ENCODE results near the gene FOXJ3. TPM values are rescaled to one million over a fixed set of nuclear protein-coding genes. Genes with fewer than 3 reads are reported as not detected.

FOXJ3 gene
- total and polyA plus RNA-seq, 3 experiments from 2014 or later = 35.7 to 48.3 (median 48.0) TPM

DNA sequence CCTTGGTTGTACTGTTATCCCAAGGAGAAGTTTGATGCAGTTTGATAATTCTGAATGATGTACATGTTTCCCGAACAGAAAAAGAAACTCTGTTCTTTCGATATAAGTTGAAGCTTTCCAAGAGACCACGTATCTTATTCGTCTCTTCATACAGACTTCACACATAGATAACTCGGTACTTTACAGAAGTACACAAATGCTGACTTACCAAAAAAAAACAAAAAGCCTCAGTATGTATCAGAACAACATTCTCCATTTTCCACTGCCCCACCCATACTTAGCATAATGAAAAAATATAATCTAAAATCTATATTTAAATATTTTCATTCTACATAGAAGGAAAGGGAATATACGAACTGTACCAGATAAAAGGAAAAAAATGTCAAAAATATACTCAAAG lies 2.2 kb downstream of the FOXJ3 start:
- Mint-ChIP-seq H3K27me3 (no peaks in the 10 kb centered on the region), H3K9me3 (no peaks in the 10 kb centered on the region), H3K36me3 (peaks cover 0 to 17% (median 1%) of the 10 kb centered on the region in 3 donors), H3K4me1 (peaks cover 66 to 78% (median 77%) of the 10 kb centered on the region in 3 donors), H3K27ac (peak overlapping the region in 4 of 8 donors; percentile 27 to 95 (median 52)), H3K4me3 (peak overlapping the region; percentile 29 to 97 (median 93))
- Histone ChIP-seq H3K27me3 (ENCODE audit: insufficient read depth, low read length, poor library complexity, severe bottlenecking) (no peaks in the 10 kb centered on the region), H3K4me1 (ENCODE audit: insufficient read depth, low read length) (peaks cover 47% of the 10 kb centered on the region), H3K36me3 (ENCODE audit: insufficient read depth, low read length) (no peaks in the 10 kb centered on the region), H3K27ac (ENCODE audit: low read depth, low read length) (peak overlapping the region; percentile 71), H3K4me3 (ENCODE audit: low read length) (no peak overlapping the region), H3K9me3 (ENCODE audit: low read length) (no peaks in the 10 kb centered on the region)
- ChIA-PET POLR2A (interaction anchor here (1.0 kb wide), 1 partner anchor 13 kb away, joined by 3 read pairs; no protein-coding TSS in a partner anchor), CTCF (interaction anchor here (1.0 kb wide), 1 partner anchor 13 kb away, joined by 3 read pairs; no protein-coding TSS in a partner anchor)
- DNase-seq = no peak

DNA sequence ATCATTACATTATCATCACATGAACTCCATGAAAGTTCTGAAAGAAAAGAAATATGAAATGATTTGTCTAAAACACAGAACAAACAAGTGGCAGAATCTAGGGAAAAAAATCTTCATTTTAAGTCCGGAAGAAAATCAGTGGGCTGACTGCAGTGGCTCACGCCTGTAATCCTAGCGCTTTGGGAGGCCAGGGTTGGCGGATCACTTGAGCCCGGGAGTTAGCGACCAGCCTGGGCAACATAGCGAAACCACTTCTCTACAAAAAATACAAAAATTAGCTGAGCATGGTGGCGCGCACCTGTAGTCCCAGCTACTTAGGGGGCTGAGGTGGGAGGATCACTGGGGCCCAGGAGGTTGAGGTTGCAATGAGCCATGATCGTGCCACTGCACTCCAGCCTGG lies 4.8 kb downstream of the FOXJ3 start:
- no peak overlapping the region for H3K27ac ChIP-seq (ENCODE audit: low read depth, low read length)
- CTCF ChIA-PET = no interaction called here
- Mint-ChIP-seq H3K4me1 (peaks cover 80 to 89% (median 88%) of the 10 kb centered on the region in 3 donors), H3K9me3 (no peaks in the 10 kb centered on the region), H3K27me3 (no peaks in the 10 kb centered on the region), H3K4me3 (peak overlapping the region in 3 of 7 donors; percentile 10 to 34 (median 23)), H3K27ac (peak overlapping the region in 2 of 8 donors; percentile 14 to 34), H3K36me3 (peaks cover 0 to 13% (median 1%) of the 10 kb centered on the region in 3 donors)
- no peaks in the 10 kb centered on the region for H3K9me3 ChIP-seq (ENCODE audit: low read length)
- H3K4me3 ChIP-seq (ENCODE audit: low read length) = no peak overlapping the region
- H3K27me3 ChIP-seq (ENCODE audit: insufficient read depth, low read length, poor library complexity, severe bottlenecking) = no peaks in the 10 kb centered on the region
- DNase-seq = no peak
- POLR2A ChIA-PET = no interaction called here
- H3K4me1 ChIP-seq (ENCODE audit: insufficient read depth, low read length) = peaks cover 53% of the 10 kb centered on the region
- no peaks in the 10 kb centered on the region for H3K36me3 ChIP-seq (ENCODE audit: insufficient read depth, low read length)

DNA sequence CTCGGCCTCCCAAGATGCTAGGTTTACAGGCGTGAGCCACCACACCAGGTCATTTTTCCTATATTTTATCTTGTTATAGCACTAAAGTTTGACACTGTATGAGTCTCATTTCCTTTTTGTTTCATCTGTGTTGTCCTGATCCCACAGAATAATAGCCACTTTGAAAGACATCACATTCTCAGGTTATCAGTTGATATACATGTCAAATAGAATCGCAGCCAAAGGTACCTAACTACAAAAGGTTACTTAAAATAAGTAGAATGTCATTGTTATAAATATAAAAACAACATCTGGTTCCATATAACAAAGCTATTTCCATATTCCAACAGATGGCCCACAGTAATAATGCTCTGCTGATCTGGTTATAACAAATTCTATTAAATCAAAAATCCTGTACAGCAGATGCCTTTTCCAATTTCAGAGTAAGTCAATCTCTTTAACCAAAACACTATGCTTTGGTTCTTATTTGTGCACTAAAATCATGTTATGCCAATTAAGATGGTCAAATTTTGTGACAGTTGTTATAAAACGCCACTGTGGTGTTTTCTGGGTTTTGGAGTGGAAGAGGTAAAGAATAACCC lies 6.0 kb downstream of the FOXJ3 start:
- H3K27me3 Mint-ChIP-seq = no peaks in the 10 kb centered on the region
- DNase-seq = no peak
- ChIA-PET POLR2A (no interaction called here), CTCF (interaction anchor here (0.9 kb wide), 1 partner anchor 13 kb away, joined by 3 read pairs; no protein-coding TSS in a partner anchor)
- H3K9me3 Mint-ChIP-seq = no peaks in the 10 kb centered on the region
- no peaks in the 10 kb centered on the region for H3K27me3 ChIP-seq (ENCODE audit: insufficient read depth, low read length, poor library complexity, severe bottlenecking)
- peak overlapping the region in 2 of 8 donors; percentile 17 to 21 for H3K27ac Mint-ChIP-seq
- H3K9me3 ChIP-seq (ENCODE audit: low read length) = no peaks in the 10 kb centered on the region
- no peak overlapping the region for H3K27ac ChIP-seq (ENCODE audit: low read depth, low read length)
- no peak overlapping the region for H3K4me3 ChIP-seq (ENCODE audit: low read length)
- peaks cover 86 to 97% (median 94%) of the 10 kb centered on the region in 3 donors for H3K4me1 Mint-ChIP-seq
- H3K36me3 ChIP-seq (ENCODE audit: insufficient read depth, low read length) = no peaks in the 10 kb centered on the region
- H3K36me3 Mint-ChIP-seq = peaks cover 0 to 8% (median 1%) of the 10 kb centered on the region in 3 donors
- peak overlapping the region in 2 of 7 donors; percentile 19 to 25 for H3K4me3 Mint-ChIP-seq
- peaks cover 61% of the 10 kb centered on the region for H3K4me1 ChIP-seq (ENCODE audit: insufficient read depth, low read length)

DNA sequence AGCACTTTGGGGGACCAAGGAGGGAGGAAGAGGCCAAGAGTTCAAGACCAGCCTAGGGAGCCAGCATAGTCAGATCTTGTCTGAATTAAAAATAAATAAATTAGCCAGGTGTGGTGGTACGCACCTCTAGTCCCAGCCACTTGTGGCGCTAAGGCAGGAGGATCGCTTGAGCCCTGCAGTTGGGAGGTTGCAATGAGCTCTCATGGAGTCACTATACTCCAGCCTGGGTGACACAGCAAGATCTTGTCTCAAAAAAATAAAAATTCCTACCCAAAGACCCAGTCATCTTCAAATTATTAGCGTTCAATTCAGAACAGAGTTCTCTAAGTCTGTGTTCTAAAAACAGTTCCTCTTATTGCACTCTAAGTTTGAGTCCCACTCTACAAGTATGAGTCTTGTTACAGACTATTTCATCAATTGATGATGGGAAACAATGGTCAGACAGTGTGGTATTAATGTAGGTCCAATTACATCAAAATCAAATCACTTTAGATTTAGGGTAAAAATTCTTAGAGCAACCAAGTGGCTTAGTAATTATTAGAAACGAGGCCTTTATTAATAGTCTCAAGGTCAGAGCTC lies 6.9 kb downstream of the FOXJ3 start:
- peaks cover 82 to 94% (median 91%) of the 10 kb centered on the region in 3 donors for H3K4me1 Mint-ChIP-seq
- Histone ChIP-seq H3K36me3 (ENCODE audit: insufficient read depth, low read length) (no peaks in the 10 kb centered on the region), H3K4me3 (ENCODE audit: low read length) (no peak overlapping the region), H3K9me3 (ENCODE audit: low read length) (no peaks in the 10 kb centered on the region), H3K27me3 (ENCODE audit: insufficient read depth, low read length, poor library complexity, severe bottlenecking) (no peaks in the 10 kb centered on the region), H3K4me1 (ENCODE audit: insufficient read depth, low read length) (peaks cover 58% of the 10 kb centered on the region), H3K27ac (ENCODE audit: low read depth, low read length) (no peak overlapping the region)
- H3K4me3 Mint-ChIP-seq = peak overlapping the region in 1 of 7 donors; percentile 9
- H3K9me3 Mint-ChIP-seq = no peaks in the 10 kb centered on the region
- peaks cover 0 to 7% (median 1%) of the 10 kb centered on the region in 3 donors for H3K36me3 Mint-ChIP-seq
- CTCF ChIA-PET = interaction anchor here (0.6 to 0.9 kb wide), 2 partner anchors 12 to 496 kb away, joined by 3 read pairs; no protein-coding TSS in a partner anchor
- H3K27me3 Mint-ChIP-seq = no peaks in the 10 kb centered on the region
- no peak for DNase-seq
- H3K27ac Mint-ChIP-seq = peak overlapping the region in 2 of 8 donors; percentile 36 to 54
- POLR2A ChIA-PET = no interaction called here

DNA sequence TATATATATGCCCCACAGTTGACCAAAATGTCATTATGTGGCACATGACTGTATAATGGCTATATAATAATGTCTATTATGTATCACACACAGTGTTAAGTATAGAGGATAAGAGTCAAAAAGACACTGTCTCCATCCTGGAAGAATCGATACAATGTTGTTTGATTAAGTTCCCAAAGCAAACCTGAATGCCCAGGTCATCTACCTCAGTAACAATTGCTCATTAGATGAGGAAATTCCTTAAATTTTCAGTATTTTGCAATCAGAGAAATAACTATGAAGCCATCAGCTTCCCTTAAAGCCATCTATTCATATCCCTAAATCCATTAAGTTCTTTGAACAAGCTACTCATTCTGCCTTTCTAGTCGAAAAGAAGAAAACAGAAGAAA lies 10.0 kb downstream of the FOXJ3 start:
- ChIA-PET POLR2A (interaction anchor here (0.5 kb wide), 1 partner anchor 253 kb away, joined by 3 read pairs; no protein-coding TSS in a partner anchor), CTCF (interaction anchor here (1.7 kb wide), 1 partner anchor 11 kb away, joined by 3 read pairs; no protein-coding TSS in a partner anchor)
- Mint-ChIP-seq H3K27ac (peak overlapping the region in 2 of 8 donors; percentile 59 to 78), H3K4me1 (peaks cover 87 to 96% (median 93%) of the 10 kb centered on the region in 3 donors), H3K27me3 (no peaks in the 10 kb centered on the region), H3K4me3 (no peak overlapping the region), H3K9me3 (no peaks in the 10 kb centered on the region), H3K36me3 (peaks cover 0 to 14% (median under 1%) of the 10 kb centered on the region in 3 donors)
- Histone ChIP-seq H3K4me3 (ENCODE audit: low read length) (no peak overlapping the region), H3K36me3 (ENCODE audit: insufficient read depth, low read length) (no peaks in the 10 kb centered on the region), H3K9me3 (ENCODE audit: low read length) (no peaks in the 10 kb centered on the region), H3K4me1 (ENCODE audit: insufficient read depth, low read length) (peaks cover 77% of the 10 kb centered on the region), H3K27me3 (ENCODE audit: insufficient read depth, low read length, poor library complexity, severe bottlenecking) (no peaks in the 10 kb centered on the region), H3K27ac (ENCODE audit: low read depth, low read length) (no peak overlapping the region)
- DNase-seq = no peak

DNA sequence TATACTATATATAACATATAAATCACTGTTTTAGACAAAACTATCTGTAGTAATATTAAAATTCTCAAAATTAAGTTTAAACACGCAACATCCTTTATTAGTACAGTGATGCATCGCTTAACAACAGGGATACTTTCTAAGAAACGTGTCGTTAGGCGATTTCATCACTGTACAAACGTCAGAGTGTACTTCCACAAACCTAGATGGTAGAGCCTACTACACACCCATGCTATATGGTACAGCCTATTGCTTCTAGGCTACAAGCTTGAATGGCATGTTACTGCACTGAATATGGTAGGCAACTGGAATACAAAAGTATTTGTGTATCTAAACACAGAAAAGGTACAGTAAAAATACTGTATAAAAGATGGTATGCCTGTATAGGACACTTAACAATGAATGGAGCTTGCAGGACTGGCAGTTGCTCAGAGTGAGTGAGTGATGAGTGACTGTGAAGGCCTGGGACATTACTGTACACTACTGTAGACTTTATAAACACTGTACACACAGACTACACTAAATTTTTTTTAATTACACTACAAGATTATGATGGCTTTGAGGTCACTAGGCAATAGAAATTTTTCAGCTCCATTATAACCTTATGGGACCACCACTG lies 10.5 kb downstream of the FOXJ3 start:
- peaks cover 0 to 14% (median 0%) of the 10 kb centered on the region in 3 donors for H3K36me3 Mint-ChIP-seq
- no peaks in the 10 kb centered on the region for H3K27me3 ChIP-seq (ENCODE audit: insufficient read depth, low read length, poor library complexity, severe bottlenecking)
- peaks cover 80% of the 10 kb centered on the region for H3K4me1 ChIP-seq (ENCODE audit: insufficient read depth, low read length)
- no peak overlapping the region for H3K27ac ChIP-seq (ENCODE audit: low read depth, low read length)
- peak overlapping the region in 1 of 8 donors; percentile 59 for H3K27ac Mint-ChIP-seq
- H3K9me3 ChIP-seq (ENCODE audit: low read length) = no peaks in the 10 kb centered on the region
- H3K4me1 Mint-ChIP-seq = peaks cover 89 to 96% (median 93%) of the 10 kb centered on the region in 3 donors
- no peaks in the 10 kb centered on the region for H3K27me3 Mint-ChIP-seq
- no peak overlapping the region for H3K4me3 Mint-ChIP-seq
- ChIA-PET POLR2A (interaction anchor here (0.5 kb wide), 1 partner anchor 253 kb away, joined by 3 read pairs; no protein-coding TSS in a partner anchor), CTCF (interaction anchor here (1.7 kb wide), 1 partner anchor 11 kb away, joined by 3 read pairs; no protein-coding TSS in a partner anchor)
- H3K9me3 Mint-ChIP-seq = no peaks in the 10 kb centered on the region
- no peak overlapping the region for H3K4me3 ChIP-seq (ENCODE audit: low read length)
- DNase-seq = no peak
- H3K36me3 ChIP-seq (ENCODE audit: insufficient read depth, low read length) = no peaks in the 10 kb centered on the region

DNA sequence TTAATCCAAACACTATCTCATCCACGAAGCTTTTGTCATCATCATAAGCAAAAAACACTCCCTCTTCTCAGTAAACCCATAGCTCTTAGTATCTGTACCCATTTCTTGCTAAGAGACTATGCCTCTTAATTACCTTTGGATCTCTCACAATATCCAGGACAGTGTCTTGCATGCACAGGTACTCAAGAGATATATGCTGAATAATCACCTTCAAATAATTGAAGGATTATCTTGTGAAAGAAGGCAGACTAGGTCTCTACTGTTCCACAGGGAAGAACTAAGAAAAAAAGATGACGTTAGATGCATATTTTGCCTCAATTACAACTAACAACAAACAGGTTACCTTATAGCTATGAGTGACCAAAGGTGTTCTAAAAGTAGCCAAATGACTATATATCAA lies 11.5 kb downstream of the FOXJ3 start:
- Histone ChIP-seq H3K27me3 (ENCODE audit: insufficient read depth, low read length, poor library complexity, severe bottlenecking) (no peaks in the 10 kb centered on the region), H3K4me3 (ENCODE audit: low read length) (no peak overlapping the region), H3K4me1 (ENCODE audit: insufficient read depth, low read length) (peaks cover 80% of the 10 kb centered on the region), H3K36me3 (ENCODE audit: insufficient read depth, low read length) (no peaks in the 10 kb centered on the region), H3K9me3 (ENCODE audit: low read length) (no peaks in the 10 kb centered on the region), H3K27ac (ENCODE audit: low read depth, low read length) (no peak overlapping the region)
- ChIA-PET POLR2A (no interaction called here), CTCF (no interaction called here)
- H3K27ac Mint-ChIP-seq = peak overlapping the region in 5 of 8 donors; percentile 3 to 84 (median 32)
- H3K36me3 Mint-ChIP-seq = peaks cover 0 to 13% (median under 1%) of the 10 kb centered on the region in 3 donors
- no peaks in the 10 kb centered on the region for H3K27me3 Mint-ChIP-seq
- DNase-seq = no peak
- peaks cover 89 to 96% (median 93%) of the 10 kb centered on the region in 3 donors for H3K4me1 Mint-ChIP-seq
- H3K4me3 Mint-ChIP-seq = no peak overlapping the region
- H3K9me3 Mint-ChIP-seq = no peaks in the 10 kb centered on the region

All from CD8-positive, alpha-beta memory T cell (primary cell).